HG03439 (cell line): ENCODE data around the gene PRPF40B.

Experiments
- ATAC-seq: cut with Tn5 transposase; IDR thresholded peaks from one replicate; pipeline ENCODE4 v1.9.1; 2021; ENCODE audit warnings: mild to moderate bottlenecking, moderate library complexity; ENCODE audit not compliant: unreplicated experiment

PRPF40B gene

GRCh38 chr12:49635036-49635435 is 11.7 kb downstream of the PRPF40B start:
- ATAC-seq: no peak

GRCh38 chr12:49635656-49636055 is 12.3 kb downstream of the PRPF40B start:
- ATAC-seq: no peak

GRCh38 chr12:49636574-49636973 is 13.2 kb downstream of the PRPF40B start:
- no peak for ATAC-seq

- ATAC-seq: no peak
These were observed 13.8 kb downstream of the PRPF40B start for GRCh38 chr12:49636979-49637755.

DNA sequence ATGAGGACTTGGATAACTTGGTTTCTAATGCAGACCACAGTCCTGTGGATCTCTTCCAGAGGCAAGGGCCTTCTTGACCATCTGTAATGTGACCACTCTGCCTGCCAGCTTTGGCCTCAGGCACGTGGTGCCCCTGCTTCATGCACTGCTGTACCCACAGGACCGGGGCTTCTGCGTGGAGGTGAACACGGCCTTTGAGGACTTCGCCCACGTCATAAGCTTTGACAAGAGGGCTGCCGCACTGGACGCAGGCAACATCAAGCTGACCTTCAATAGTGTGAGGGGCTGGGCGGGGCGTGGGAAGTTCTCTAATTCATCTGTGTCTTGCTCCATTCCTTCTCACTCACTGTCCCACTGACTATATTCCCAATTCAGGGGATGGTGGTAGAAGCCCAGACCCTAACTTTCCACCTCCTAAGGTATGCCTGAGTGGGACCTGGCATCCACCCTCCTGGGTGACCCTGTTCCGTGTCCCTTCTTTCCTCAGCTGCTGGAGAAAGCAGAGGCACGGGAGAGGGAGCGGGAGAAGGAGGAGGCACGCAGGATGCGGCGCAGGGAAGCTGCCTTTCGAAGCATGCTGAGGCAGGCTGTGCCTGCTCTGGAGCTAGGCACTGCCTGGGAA is 18.5 kb downstream of the PRPF40B start:
- no peak for ATAC-seq

GRCh38 chr12:49642370-49642802 is 19.0 kb downstream of the PRPF40B start:
- ATAC-seq: no peak

DNA sequence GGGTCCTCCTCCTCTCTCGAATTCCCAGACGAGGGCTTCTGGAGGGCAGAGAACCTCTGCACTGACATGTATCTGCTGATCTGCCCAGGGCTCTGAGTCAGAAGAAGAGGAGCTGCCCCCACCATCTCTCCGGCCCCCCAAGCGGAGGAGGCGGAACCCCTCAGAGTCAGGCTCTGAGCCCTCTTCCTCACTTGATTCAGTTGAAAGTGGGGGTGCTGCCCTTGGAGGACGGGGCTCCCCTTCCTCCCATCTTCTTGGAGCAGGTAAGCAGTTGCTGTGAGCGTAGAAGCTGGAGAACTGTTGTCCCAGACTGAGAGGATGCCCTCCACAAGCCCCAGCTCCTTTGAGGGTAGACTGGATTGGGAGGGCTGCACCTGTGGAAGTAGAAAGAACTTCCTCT is 19.8 kb downstream of the PRPF40B start:
- ATAC-seq: no peak

DNA sequence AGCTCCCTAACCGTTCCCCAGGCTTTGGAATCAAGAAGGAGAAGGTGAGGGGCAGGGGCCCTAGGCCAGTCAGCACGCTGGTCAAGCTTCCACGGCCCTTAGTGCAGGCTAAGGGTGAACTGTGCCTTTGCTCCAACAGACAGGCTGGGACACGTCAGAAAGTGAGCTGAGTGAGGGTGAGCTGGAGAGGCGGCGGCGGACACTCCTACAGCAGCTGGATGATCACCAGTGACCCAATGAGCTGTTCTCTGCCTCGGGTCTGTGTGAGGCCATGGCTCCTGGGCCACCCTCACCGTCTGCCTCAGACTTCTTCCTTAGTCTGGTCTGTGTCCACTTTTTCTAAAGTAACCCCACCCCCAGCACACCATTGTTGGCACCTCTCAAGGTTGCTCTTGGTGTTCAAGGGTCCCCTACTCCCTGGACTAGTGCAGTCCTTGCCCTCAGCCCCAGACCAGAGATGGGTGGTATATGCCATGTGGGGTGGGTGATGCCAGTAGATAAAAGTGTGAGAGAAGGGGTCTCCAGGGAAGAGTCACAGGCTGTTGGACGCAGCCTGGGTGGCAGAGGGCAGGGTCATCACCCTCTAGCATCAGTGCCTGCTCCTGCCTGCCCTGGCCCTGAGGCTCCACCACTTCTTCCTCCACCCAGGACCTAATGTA is 20.7 kb downstream of the PRPF40B start:
- no peak for ATAC-seq

GRCh38 chr12:49644620-49644994 is 21.2 kb downstream of the PRPF40B start:
- ATAC-seq: no peak

GRCh38 chr12:49645146-49646039 is 22.0 kb downstream of the PRPF40B start:
- ATAC-seq: no peak

GRCh38 chr12:49646331-49646830 is 23.0 kb downstream of the PRPF40B start:
- no peak for ATAC-seq

GRCh38 chr12:49646871-49647654 is 23.7 kb downstream of the PRPF40B start:
- no peak for ATAC-seq

DNA sequence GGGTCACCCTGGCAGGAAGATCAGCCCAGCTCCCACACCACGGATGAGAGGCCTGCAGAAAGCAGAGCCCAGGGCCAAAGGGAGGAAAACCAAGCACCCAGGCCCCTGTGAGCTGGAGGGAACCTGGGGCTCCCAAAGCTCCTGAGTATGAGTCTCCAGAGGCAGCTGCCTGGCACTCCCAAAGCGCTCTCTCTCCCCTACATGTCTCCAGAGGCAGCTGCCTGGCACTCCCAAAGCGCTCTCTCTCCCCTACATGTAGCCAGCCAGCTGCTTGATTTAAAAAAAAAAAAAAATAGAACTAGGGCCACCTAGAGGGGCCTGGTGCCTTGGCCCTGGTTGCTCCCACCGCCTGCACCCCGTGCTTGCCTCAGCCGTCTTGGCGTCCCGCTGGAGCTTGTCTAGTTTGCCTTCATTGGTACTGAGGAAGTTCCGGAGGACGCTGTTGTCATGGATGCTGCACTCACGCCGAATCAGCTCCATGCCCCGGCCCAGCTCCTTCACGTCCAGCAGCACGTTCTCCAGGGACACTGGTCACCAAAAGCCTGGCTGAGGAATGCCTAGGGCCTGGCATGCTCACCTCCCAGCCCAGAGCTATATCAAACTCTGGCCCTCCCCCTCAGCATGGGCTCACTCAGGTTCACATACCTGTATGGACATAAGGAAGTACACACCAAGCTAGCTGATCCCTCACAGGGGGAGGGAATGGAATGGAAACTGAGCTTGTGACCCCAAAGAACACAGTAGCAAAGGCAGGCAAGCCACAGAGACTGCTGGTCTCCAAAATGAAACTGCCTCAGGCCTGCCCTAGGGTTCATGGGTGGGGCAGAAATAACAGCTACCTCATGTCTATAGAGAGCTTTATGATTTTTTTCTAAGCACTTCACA is 24.7 kb downstream of the PRPF40B start:
- no peak for ATAC-seq

GRCh38 chr12:49648712-49649003 is 25.3 kb downstream of the PRPF40B start:
- no peak for ATAC-seq

GRCh38 chr12:49649445-49649844 is 26.1 kb downstream of the PRPF40B start:
- no peak for ATAC-seq

DNA sequence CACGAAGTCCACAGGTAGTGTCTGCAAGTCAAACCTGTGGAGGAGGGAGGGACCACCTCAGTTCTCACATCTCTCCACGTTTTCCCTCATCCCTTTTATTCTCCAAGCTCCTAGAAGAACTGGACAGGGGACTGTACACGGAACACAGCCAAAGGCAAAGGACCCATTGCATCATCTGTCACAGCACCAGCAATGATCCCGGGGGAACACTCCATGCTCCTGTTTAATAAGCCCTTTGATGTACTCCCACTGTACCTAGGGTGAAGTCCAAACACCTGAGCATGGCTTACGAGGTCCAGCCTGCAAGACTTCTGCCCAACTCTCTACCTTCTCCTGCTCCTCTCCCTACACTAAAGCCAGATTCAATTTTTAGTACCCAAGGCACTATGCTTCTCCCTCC is 26.5 kb downstream of the PRPF40B start:
- no peak for ATAC-seq

DNA sequence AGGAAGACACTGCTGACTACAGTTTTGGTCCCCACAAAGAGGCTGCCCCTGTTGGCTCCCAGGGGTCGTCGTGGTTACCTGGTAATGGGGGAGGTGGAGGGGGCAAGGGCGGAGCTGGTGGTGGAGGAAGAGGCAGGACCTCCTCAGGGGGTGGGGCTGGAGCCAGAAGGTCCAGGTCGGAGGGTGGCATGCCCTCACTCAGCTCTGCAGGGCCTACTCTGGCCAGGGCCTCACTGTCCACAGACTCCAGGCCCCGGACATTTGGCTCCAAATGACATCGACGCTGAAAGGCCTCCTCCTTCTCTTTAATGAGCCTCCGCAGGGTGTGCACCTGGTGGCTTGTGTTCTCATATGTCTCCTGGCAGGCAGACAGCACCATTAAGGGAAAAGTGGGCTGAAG is 28.5 kb downstream of the PRPF40B start:
- no peak for ATAC-seq

DNA sequence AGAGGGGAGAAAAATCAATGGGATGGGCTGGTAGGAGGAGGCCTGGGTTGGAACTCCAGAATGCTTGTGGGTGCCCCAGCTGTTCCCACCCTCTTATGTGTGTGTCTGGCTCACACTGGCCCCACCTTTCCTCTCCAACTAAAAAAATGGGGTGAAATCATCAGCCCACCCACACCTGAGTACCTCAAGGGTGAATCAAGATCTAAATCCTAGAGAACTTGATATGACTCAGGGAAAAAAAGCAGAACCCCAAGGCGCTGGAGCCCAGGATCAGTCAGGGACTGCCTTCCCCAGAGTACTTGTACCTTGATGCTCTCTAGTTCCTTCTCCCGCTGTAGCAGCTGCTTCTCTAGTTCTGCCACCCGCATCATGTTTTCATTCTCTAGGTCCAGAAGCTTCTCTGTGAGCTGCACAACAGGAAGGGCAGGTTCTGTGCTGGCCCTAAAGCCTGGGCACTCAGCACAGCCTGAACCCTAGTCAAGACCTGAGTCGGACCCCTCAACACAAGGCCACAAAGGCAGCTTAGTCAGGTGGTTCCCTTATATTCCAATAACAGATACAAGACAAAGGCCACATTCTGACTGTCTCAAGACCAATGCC is 29.7 kb downstream of the PRPF40B start:
- no peak for ATAC-seq

GRCh38 chr12:49654715-49655114 is 31.4 kb downstream of the PRPF40B start:
- no peak for ATAC-seq
